GM12873 (cell line): ENCODE data around the gene ACAD8.

Source experiments
- CTCF ChIP-seq: IDR thresholded peaks from 2 replicates; pipeline ENCODE4 v1.5.1; 2012; ENCODE audit warnings: low read depth, mild to moderate bottlenecking, moderate library complexity, low read length, control low read depth; ENCODE audit not compliant: insufficient read depth; ENCODE audit errors: missing control alignments

ACAD8 gene

GRCh38 chr11:134231958-134232659 lies 21.3 kb upstream of the ACAD8 start:
- TF ChIP-seq CTCF, result no peak

GRCh38 chr11:134233729-134234179 lies 19.6 kb upstream of the ACAD8 start:
- TF ChIP-seq CTCF, result no peak

DNA sequence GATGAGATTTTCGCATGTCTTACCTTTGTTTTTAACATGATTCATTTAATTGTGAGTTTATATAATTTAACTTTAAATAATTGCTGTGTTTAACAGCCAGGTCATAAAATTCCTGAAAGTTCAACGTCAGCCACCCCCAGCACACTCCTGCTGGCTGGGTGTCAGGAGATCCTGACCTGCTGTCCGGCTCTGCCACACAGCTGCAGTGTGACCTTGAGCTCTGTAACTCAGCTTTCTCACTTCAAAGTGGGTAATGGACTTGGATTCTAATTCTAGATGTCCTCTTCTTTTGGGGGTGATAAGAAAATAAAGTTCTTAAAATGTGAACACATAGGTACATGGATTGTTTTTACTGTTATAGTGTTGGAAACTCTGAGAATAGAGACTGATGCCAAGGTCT lies 18.0 kb upstream of the ACAD8 start:
- TF ChIP-seq CTCF, result no peak

GRCh38 chr11:134236834-134237556 lies 16.4 kb upstream of the ACAD8 start:
- no peak for TF ChIP-seq CTCF

DNA sequence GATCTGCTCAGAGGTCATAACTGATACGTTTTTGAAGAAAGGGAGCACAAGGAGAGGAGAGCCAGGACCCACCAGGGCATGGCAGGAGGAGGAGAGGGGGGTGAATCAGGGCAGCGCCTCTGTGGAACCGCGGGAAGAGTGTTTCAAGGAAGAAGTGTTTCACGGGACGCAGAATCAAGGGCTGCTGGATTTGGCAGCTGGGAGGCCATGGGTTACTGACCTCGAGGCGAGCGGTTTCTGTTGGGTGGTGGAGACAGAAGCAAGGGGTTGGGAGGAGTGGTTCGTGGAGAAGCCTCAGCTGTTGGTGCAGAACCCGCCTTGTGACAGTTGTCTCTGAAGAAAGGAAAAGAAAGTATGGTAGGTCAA lies 15.8 kb upstream of the ACAD8 start:
- no peak for TF ChIP-seq CTCF

- no peak for TF ChIP-seq CTCF
These were observed 14.4 kb upstream of the ACAD8 start for GRCh38 chr11:134238956-134239355.

DNA sequence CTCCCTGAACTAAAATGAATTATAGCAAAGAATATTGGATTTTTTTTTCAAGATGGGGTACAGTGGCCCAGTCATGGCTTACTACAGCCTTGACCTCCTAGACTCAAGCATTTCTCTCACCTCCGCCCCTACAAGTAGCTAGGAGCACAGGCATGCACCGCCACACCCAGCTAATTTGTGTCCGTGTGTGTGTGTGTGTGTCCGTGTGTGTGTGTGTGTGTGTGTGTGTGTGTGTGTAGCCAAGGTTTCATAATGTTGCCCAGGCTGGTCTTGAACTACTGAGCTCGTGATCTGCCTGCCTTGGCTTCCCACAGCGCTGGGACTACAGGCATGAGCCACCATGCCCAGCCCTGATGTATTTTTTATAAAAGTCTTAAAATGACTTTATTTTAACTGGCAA lies 12.8 kb upstream of the ACAD8 start:
- no peak for TF ChIP-seq CTCF
